ENCODE data around the gene DCAF16. TPM values are rescaled to one million over a fixed set of nuclear protein-coding genes. Genes with fewer than 3 reads are reported as not detected.
"Not testable (repeated sequence)": the region's sequence is repeated elsewhere in the genome, so short reads cannot be mapped to it uniquely, and the experiment has no call there.

The DCAF16 gene
- total and polyA plus RNA-seq, 2 donors (not counting 3 experiments of a cell fraction or from before 2014, with no cell fraction given) = 13.8 to 35.0 TPM

- Histone ChIP-seq H3K79me2 (ENCODE audit: control insufficient read depth, insufficient read depth, low read length) (no peaks in the 10 kb centered on the region), H3K4me2 (ENCODE audit: insufficient read depth, low read length) (no peak overlapping the region), H3K36me3 (ENCODE audit: control insufficient read depth in 2 of 2, extremely low read depth in 1 of 2, insufficient read depth in 2 of 2, low read length in 2 of 2) (no peaks in the 10 kb centered on the region), H3K9ac (replicated peaks; ENCODE audit: extremely low read depth, insufficient read depth, low read length) (no peak overlapping the region), H3K9me1 (replicated peaks; ENCODE audit: control insufficient read depth, extremely low read depth, insufficient read depth, low read length) (peaks cover 2% of the 10 kb centered on the region), H3K4me1 (ENCODE audit: control insufficient read depth, extremely low read depth, insufficient read depth, low read length) (no peaks in the 10 kb centered on the region), H3K9me3 (replicated peaks; ENCODE audit: control insufficient read depth, insufficient read depth, low read length) (no peaks in the 10 kb centered on the region), H3K27ac (ENCODE audit: insufficient read depth, low read depth, low read length) (no peak overlapping the region), H4K20me1 (replicated peaks; ENCODE audit: control insufficient read depth, extremely low read depth, insufficient read depth, low read length) (no peaks in the 10 kb centered on the region), H3K27me3 (ENCODE audit: control insufficient read depth in 2 of 2, insufficient read depth in 2 of 2, low read length in 2 of 2) (no peaks in the 10 kb centered on the region), H2AFZ (ENCODE audit: low read depth, low read length) (no peak overlapping the region), H3K4me3 (replicated peaks in 1 of 3; ENCODE audit: insufficient read depth in 1 of 3, low read depth in 1 of 3, low read length in 3 of 3) (no peak overlapping the region)
- no peak for DNase-seq (ENCODE audit: low read depth, low spot score)
- dilution Hi-C loops (cut with MboI; ENCODE audit: extremely low pct_ligation_motif_present, low sequenced_read_pairs) (no loop called here), intact Hi-C loops (cut with micrococcal nuclease) (no loop called here)
- TF ChIP-seq FOS (IDR thresholded peaks at IDR 0.05; ENCODE audit: borderline replicate concordance, insufficient read depth, low read length) = no peak
- no peak for TF ChIP-seq POLR2A (IDR thresholded peaks at IDR 0.05; ENCODE audit: low read depth, low read length)
- TF ChIP-seq, protein P1, sequence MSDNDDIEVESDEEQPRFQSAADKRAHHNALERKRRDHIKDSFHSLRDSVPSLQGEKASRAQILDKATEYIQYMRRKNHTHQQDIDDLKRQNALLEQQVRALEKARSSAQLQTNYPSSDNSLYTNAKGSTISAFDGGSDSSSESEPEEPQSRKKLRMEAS (IDR thresholded peaks at IDR 0.05; ENCODE audit: insufficient read depth, insufficient read length) = no peak
- no peak for TF ChIP-seq MYC (IDR thresholded peaks at IDR 0.05; ENCODE audit: low read depth, low read length)
- TF ChIP-seq JUN (IDR thresholded peaks at IDR 0.05; ENCODE audit: borderline replicate concordance, insufficient read depth, insufficient read length, low read depth) = no peak
- TF ChIP-seq, protein P2, sequence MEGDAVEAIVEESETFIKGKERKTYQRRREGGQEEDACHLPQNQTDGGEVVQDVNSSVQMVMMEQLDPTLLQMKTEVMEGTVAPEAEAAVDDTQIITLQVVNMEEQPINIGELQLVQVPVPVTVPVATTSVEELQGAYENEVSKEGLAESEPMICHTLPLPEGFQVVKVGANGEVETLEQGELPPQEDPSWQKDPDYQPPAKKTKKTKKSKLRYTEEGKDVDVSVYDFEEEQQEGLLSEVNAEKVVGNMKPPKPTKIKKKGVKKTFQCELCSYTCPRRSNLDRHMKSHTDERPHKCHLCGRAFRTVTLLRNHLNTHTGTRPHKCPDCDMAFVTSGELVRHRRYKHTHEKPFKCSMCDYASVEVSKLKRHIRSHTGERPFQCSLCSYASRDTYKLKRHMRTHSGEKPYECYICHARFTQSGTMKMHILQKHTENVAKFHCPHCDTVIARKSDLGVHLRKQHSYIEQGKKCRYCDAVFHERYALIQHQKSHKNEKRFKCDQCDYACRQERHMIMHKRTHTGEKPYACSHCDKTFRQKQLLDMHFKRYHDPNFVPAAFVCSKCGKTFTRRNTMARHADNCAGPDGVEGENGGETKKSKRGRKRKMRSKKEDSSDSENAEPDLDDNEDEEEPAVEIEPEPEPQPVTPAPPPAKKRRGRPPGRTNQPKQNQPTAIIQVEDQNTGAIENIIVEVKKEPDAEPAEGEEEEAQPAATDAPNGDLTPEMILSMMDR (IDR thresholded peaks at IDR 0.05; ENCODE audit: extremely low read depth in 1 of 2, insufficient read depth in 1 of 2, low read depth in 1 of 2, low read length in 2 of 2) = no peak
- no TSS peak for BruUV-seq (replicated peaks)
- POLR2A ChIA-PET = no interaction called here
- no peak for FAIRE-seq
- CTCF ChIA-PET = interaction anchor here (1.2 kb wide), 1 partner anchor 9 kb away, joined by 3 read pairs; no protein-coding TSS in a partner anchor
These were observed 41.4 kb upstream of the DCAF16 start for GRCh38 chr4:17851959-17852358.

- CTCF ChIA-PET; H3K9me1 ChIP-seq (replicated peaks; ENCODE audit: control insufficient read depth, extremely low read depth, insufficient read depth, low read length); FAIRE-seq; intact Hi-C loops (cut with micrococcal nuclease); H3K9me3 ChIP-seq (replicated peaks; ENCODE audit: control insufficient read depth, insufficient read depth, low read length); H2AFZ ChIP-seq (ENCODE audit: low read depth, low read length); H3K4me2 ChIP-seq (ENCODE audit: insufficient read depth, low read length); H3K4me1 ChIP-seq (ENCODE audit: control insufficient read depth, extremely low read depth, insufficient read depth, low read length); DNase-seq (ENCODE audit: low read depth, low spot score); POLR2A ChIA-PET; dilution Hi-C loops (cut with MboI; ENCODE audit: extremely low pct_ligation_motif_present, low sequenced_read_pairs); H4K20me1 ChIP-seq (replicated peaks; ENCODE audit: control insufficient read depth, extremely low read depth, insufficient read depth, low read length); H3K36me3 ChIP-seq (ENCODE audit: control insufficient read depth in 2 of 2, extremely low read depth in 1 of 2, insufficient read depth in 2 of 2, low read length in 2 of 2); H3K9ac ChIP-seq (replicated peaks; ENCODE audit: extremely low read depth, insufficient read depth, low read length); H3K27ac ChIP-seq (ENCODE audit: insufficient read depth, low read depth, low read length); H3K4me3 ChIP-seq (replicated peaks in 1 of 3; ENCODE audit: insufficient read depth in 1 of 3, low read depth in 1 of 3, low read length in 3 of 3); H3K27me3 ChIP-seq (ENCODE audit: control insufficient read depth in 2 of 2, insufficient read depth in 2 of 2, low read length in 2 of 2); BruUV-seq (replicated peaks); H3K79me2 ChIP-seq (ENCODE audit: control insufficient read depth, insufficient read depth, low read length): not testable (repeated sequence)
These were observed 39.7 kb upstream of the DCAF16 start for GRCh38 chr4:17850295-17850694.

All from endothelial cell of umbilical vein (primary cell).